CD14-positive monocyte (primary cell): ENCODE results near the gene ADRM1. TPM values are rescaled to one million over a fixed set of nuclear protein-coding genes. Genes with fewer than 3 reads are reported as not detected.

ENCODE experiments used
- DNase-seq, 3 donors: peaks; one replicate each; pipeline ENCODE4 v3.0.0-alpha.2; 2011 to 2022
- H2AFZ ChIP-seq: 2 replicates; pipeline ENCODE4 v1.6.0; 2012; ENCODE audit warnings: mild to moderate bottlenecking, low read depth, low read length, inconsistent platforms; ENCODE audit not compliant: insufficient read depth, poor library complexity, severe bottlenecking
- H3K27ac ChIP-seq, 2 donors: 1 replicate in 1 of 2; 2 replicates in 1 of 2; pipeline ENCODE4 v1.5.1; 2012 to 2013; ENCODE audit warnings: low read length in 2 of 2, control low read depth in 1 of 2, inconsistent platforms in 1 of 2, low read depth in 1 of 2, mild to moderate bottlenecking in 1 of 2
- H3K27me3 ChIP-seq, 2 donors: one replicate each; pipeline versions ENCODE4 v1.6.0 to v1.6.1; 2011 to 2013; ENCODE audit warnings: low read length in 2 of 2; ENCODE audit not compliant: control insufficient read depth in 2 of 2, insufficient read depth in 2 of 2
- H3K36me3 ChIP-seq, 2 donors: replicated peaks in 1 of 2; 1 replicate in 1 of 2; 2 replicates in 1 of 2; pipeline versions ENCODE4 v1.5.1 to v1.6.1; 2012 to 2013; ENCODE audit warnings: low read length in 2 of 2, control low read depth in 1 of 2, inconsistent platforms in 1 of 2, mild to moderate bottlenecking in 1 of 2; ENCODE audit not compliant: insufficient read depth in 2 of 2, control insufficient read depth in 1 of 2
- H3K4me1 ChIP-seq, 2 donors: 1 replicate in 1 of 2; 2 replicates in 1 of 2; pipeline versions ENCODE4 v1.5.1 to v1.6.1; 2012 to 2013; ENCODE audit warnings: low read length in 2 of 2, control low read depth in 1 of 2, inconsistent platforms in 1 of 2, mild to moderate bottlenecking in 1 of 2, moderate library complexity in 1 of 2; ENCODE audit not compliant: insufficient read depth in 2 of 2, control insufficient read depth in 1 of 2
- H3K4me2 ChIP-seq: replicated peaks from 2 replicates; pipeline ENCODE3; 2012; ENCODE audit warnings: low read length, moderate library complexity, mild to moderate bottlenecking; ENCODE audit not compliant: poor library complexity, severe bottlenecking; ENCODE audit errors: extremely low read depth
- H3K4me3 ChIP-seq, 3 experiments: fragments of 200-600 bp in 1 of 3; sonication (generic) in 1 of 3; replicated peaks in 1 of 3; 1 replicate in 2 of 3; 2 replicates in 1 of 3; pipeline ENCODE4 v1.5.1; 2011 to 2013; ENCODE audit warnings: low read length in 3 of 3, mild to moderate bottlenecking in 3 of 3, control low read depth in 2 of 3, low read depth in 2 of 3, inconsistent platforms in 1 of 3, moderate library complexity in 1 of 3
- H3K79me2 ChIP-seq: 2 replicates; pipeline ENCODE4 v1.6.0; 2012; ENCODE audit warnings: mild to moderate bottlenecking, control low read depth, inconsistent platforms, low read length, moderate library complexity; ENCODE audit not compliant: insufficient read depth
- H3K9ac ChIP-seq: 2 replicates; pipeline ENCODE4 v1.6.0; 2017; ENCODE audit warnings: low read length, mild to moderate bottlenecking; ENCODE audit not compliant: insufficient read depth, poor library complexity, severe bottlenecking
- H3K9me3 ChIP-seq, 2 donors: replicated peaks in 1 of 2; 1 replicate in 1 of 2; 2 replicates in 1 of 2; pipeline versions ENCODE4 v1.5.1 to v1.6.1; 2012 to 2013; ENCODE audit warnings: low read length in 2 of 2, control low read depth in 1 of 2; ENCODE audit not compliant: control insufficient read depth in 1 of 2, insufficient read depth in 1 of 2
- H4K20me1 ChIP-seq: 2 replicates; pipeline ENCODE4 v1.6.0; 2012; ENCODE audit warnings: mild to moderate bottlenecking, low read length, control low read depth, moderate library complexity; ENCODE audit not compliant: insufficient read depth
- H3K27ac Mint-ChIP-seq, 7 donors: one replicate each; pipeline ENCODE4 v1.8.0; 2020; ENCODE audit warnings: mild to moderate bottlenecking in 7 of 7, mixed read lengths in 7 of 7, moderate library complexity in 6 of 7, inconsistent platforms in 2 of 7
- H3K27me3 Mint-ChIP-seq, 3 donors: one replicate each; pipeline ENCODE4 v1.8.0; 2021 to 2022; ENCODE audit warnings: low read depth in 3 of 3, mild to moderate bottlenecking in 3 of 3, mixed read lengths in 3 of 3, moderate library complexity in 3 of 3, inconsistent platforms in 1 of 3
- H3K36me3 Mint-ChIP-seq, 2 donors: one replicate each; pipeline ENCODE4 v1.8.0; 2020; ENCODE audit warnings: mixed read lengths in 2 of 2, inconsistent platforms in 1 of 2, mild to moderate bottlenecking in 1 of 2
- H3K4me1 Mint-ChIP-seq: one replicate; pipeline ENCODE4 v1.8.0; 2020; ENCODE audit warnings: mild to moderate bottlenecking, mixed read lengths
- H3K4me3 Mint-ChIP-seq, 2 donors: one replicate each; pipeline ENCODE4 v1.8.0; 2020; ENCODE audit warnings: mild to moderate bottlenecking in 2 of 2, mixed read lengths in 2 of 2, moderate library complexity in 1 of 2
- H3K9me3 Mint-ChIP-seq, 7 donors: one replicate each; pipeline ENCODE4 v1.8.0; 2020 to 2022; ENCODE audit warnings: mixed read lengths in 7 of 7, mild to moderate bottlenecking in 6 of 7, moderate library complexity in 6 of 7, inconsistent platforms in 2 of 7
- CTCF ChIP-seq: fragments of 200-600 bp; IDR thresholded peaks from one replicate; pipeline ENCODE4 v1.8.0; 2022; ENCODE audit warnings: antibody characterized with exemption, mild to moderate bottlenecking
- WGBS: methylation state at CpG from one replicate; pipeline ENCODE4 v1.1.5; 2013; ENCODE audit warnings: missing lambda C conversion rate; ENCODE audit not compliant: insufficient coverage; 5-methylcytosine and 5-hydroxymethylcytosine counted together
- intact Hi-C, 2 donors: fragments of 100-400 bp; cut with micrococcal nuclease; formaldehyde crosslinking; loops; one replicate each; pipeline versions ENCODE4 v1.15.0 to v1.15.1; 2023
- polyA plus RNA-seq, 3 donors: library from polyadenylated mRNA; depleted of rRNA in 1 of 3; unstranded in 2 of 3; stranded (reverse) in 1 of 3; fragments of 300-500 nt in 2 of 3; fragments of >200 nt in 1 of 3; fragmentation: Illumina TruSeq in 2 of 3; gene quantifications; 1 replicate in 2 of 3; 2 replicates in 1 of 3; pipeline ENCODE4 v1.2.3, GENCODE V29; 2012 to 2021

ADRM1 gene
- polyA plus RNA-seq, 3 donors: 63.3 to 81.5 (median 72.5) TPM

GRCh38 chr20:62337558-62338293 lies 34.9 kb downstream of the ADRM1 start:
- WGBS: 54% methylated on average over 30 of the region's 34 CpGs
- intact Hi-C loops: no loop called here
- Histone ChIP-seq H3K4me1 (peaks cover 11 to 12% of the 10 kb centered on the region in 2 donors), H3K27me3 (no peaks in the 10 kb centered on the region), H4K20me1 (no peaks in the 10 kb centered on the region), H2AFZ (no peak overlapping the region), H3K4me3 (no peak overlapping the region), H3K9ac (no peak overlapping the region), H3K79me2 (no peaks in the 10 kb centered on the region), H3K4me2 (no peak overlapping the region), H3K9me3 (no peaks in the 10 kb centered on the region), H3K36me3 (no peaks in the 10 kb centered on the region), H3K27ac (no peak overlapping the region)
- no peak for TF ChIP-seq CTCF
- peaks cover 6 to 12% (median 9%) of the 10 kb centered on the region in 3 donors for H3K27me3 Mint-ChIP-seq
- no peaks in the 10 kb centered on the region for H3K36me3 Mint-ChIP-seq
- H3K4me1 Mint-ChIP-seq: peaks cover 15% of the 10 kb centered on the region
- H3K27ac Mint-ChIP-seq: no peak overlapping the region
- no peak for DNase-seq
- no peak overlapping the region for H3K4me3 Mint-ChIP-seq
- H3K9me3 Mint-ChIP-seq: peaks cover 0 to 9% (median 3%) of the 10 kb centered on the region in 7 donors

GRCh38 chr20:62338294-62338620 lies 35.5 kb downstream of the ADRM1 start:
- DNase-seq: no peak
- intact Hi-C loops: no loop called here
- Mint-ChIP-seq H3K36me3 (no peaks in the 10 kb centered on the region), H3K27me3 (peaks cover 6 to 13% (median 9%) of the 10 kb centered on the region in 3 donors), H3K4me3 (no peak overlapping the region), H3K9me3 (peaks cover 0 to 9% (median 3%) of the 10 kb centered on the region in 7 donors), H3K27ac (no peak overlapping the region), H3K4me1 (peaks cover 15% of the 10 kb centered on the region)
- TF ChIP-seq CTCF: no peak
- Histone ChIP-seq H4K20me1 (no peaks in the 10 kb centered on the region), H3K9me3 (no peaks in the 10 kb centered on the region), H2AFZ (no peak overlapping the region), H3K4me2 (no peak overlapping the region), H3K79me2 (no peaks in the 10 kb centered on the region), H3K27me3 (no peaks in the 10 kb centered on the region), H3K27ac (no peak overlapping the region), H3K4me3 (no peak overlapping the region), H3K9ac (no peak overlapping the region), H3K4me1 (peaks cover 11 to 12% of the 10 kb centered on the region in 2 donors), H3K36me3 (no peaks in the 10 kb centered on the region)
- WGBS: 89% methylated on average over 14 of the region's 16 CpGs
